Measurements from ENCODE around the gene SLC39A12.

The SLC39A12 gene

GRCh38 chr10:18059826-18060559, 108.3 kb downstream of the SLC39A12 start:
- no peak for DNase-seq (ENCODE audit: low spot score)
- TF ChIP-seq, protein P1, sequence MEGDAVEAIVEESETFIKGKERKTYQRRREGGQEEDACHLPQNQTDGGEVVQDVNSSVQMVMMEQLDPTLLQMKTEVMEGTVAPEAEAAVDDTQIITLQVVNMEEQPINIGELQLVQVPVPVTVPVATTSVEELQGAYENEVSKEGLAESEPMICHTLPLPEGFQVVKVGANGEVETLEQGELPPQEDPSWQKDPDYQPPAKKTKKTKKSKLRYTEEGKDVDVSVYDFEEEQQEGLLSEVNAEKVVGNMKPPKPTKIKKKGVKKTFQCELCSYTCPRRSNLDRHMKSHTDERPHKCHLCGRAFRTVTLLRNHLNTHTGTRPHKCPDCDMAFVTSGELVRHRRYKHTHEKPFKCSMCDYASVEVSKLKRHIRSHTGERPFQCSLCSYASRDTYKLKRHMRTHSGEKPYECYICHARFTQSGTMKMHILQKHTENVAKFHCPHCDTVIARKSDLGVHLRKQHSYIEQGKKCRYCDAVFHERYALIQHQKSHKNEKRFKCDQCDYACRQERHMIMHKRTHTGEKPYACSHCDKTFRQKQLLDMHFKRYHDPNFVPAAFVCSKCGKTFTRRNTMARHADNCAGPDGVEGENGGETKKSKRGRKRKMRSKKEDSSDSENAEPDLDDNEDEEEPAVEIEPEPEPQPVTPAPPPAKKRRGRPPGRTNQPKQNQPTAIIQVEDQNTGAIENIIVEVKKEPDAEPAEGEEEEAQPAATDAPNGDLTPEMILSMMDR (IDR thresholded peaks at IDR 0.05; ENCODE audit: extremely low read depth, missing control alignments): no peak

- TF ChIP-seq, protein P1 (IDR thresholded peaks at IDR 0.05; ENCODE audit: extremely low read depth, missing control alignments): no peak
- no peak for DNase-seq (ENCODE audit: low spot score)
These were observed 115.2 kb downstream of the SLC39A12 start for GRCh38 chr10:18066947-18067346.

DNA sequence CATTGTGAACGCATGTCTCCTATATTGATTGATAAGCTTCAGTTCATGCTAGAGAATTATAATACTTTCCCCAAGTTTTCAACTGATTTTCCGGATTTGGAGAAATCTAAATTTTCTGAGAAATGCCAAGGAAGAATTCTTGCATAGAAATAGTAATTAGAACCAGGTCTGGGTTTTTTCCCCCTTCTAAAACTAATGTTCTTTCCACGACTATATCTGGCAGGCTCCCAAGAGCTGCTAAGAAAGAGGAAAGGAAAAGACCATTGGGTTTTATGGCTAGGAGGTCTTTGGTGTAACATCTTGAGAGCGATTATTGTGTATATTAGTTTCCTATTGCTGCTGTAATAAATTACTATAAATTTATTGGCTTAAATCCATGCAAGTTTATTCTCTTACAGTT, 116.7 kb downstream of the SLC39A12 start:
- TF ChIP-seq, protein P1 (IDR thresholded peaks at IDR 0.05; ENCODE audit: extremely low read depth, missing control alignments): no peak
- no peak for DNase-seq (ENCODE audit: low spot score)

DNA sequence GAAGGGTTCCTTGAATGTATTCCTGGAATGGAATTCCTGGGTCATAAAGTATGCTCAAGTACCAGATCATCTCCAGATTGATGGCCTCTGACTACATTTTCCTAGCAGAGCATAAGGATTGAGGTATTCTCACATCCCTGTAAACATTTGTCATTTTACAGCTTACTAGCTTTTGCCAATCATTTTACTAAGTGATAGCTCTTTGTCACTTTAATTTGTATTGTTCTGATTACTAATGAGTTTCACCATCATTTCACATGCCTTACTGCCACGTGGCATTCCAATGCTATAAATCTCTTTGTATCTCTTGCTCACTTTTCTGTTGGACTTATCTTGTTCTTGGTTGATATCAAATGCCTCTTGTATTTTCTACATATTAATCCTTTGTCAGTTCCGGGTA, 119.9 kb downstream of the SLC39A12 start:
- TF ChIP-seq, protein P1 (IDR thresholded peaks at IDR 0.05; ENCODE audit: extremely low read depth, missing control alignments): no peak
- no peak for DNase-seq (ENCODE audit: low spot score)

DNA sequence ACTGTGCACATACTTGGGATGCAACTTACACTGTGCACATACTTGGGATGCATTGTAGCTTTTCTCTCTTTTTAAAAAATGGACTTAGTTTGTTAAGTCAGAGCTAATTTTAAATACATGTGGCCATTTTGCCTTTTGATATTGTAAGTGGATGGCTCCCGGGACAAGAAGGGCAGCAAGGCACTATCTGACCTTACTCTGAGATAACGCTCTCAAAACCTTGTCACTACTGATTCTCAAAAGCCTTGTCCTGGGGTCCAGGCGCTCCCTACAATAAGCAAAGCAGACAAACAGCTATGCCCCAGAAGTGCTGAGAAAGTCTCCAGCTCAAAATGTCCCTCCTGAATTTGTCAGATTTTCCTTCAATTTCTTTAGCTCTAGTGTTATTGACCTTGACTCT, 121.6 kb downstream of the SLC39A12 start:
- TF ChIP-seq, protein P1 (IDR thresholded peaks at IDR 0.05; ENCODE audit: extremely low read depth, missing control alignments): no peak
- no peak for DNase-seq (ENCODE audit: low spot score)

DNA sequence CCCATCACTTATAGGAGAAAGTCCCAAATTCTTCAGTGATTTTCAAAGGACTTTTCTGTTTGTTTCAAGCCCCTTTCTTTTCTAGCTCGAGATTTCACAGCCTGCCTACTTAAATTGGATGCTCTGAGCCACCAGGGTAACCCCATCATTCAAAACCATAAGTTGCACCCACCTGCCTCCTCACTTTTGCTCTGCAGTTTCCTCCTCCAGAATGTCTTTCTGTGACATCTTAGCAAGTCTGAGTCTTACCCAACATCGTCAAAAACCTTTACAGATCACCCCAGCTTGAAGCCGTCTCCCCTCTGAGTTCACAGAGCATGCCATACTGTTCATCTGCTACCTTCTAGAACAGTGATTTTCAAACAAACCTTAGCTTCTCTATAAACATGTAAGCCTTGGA, 124.2 kb downstream of the SLC39A12 start:
- no peak for DNase-seq (ENCODE audit: low spot score)
- TF ChIP-seq, protein P1 (IDR thresholded peaks at IDR 0.05; ENCODE audit: extremely low read depth, missing control alignments): no peak

- TF ChIP-seq, protein P1 (IDR thresholded peaks at IDR 0.05; ENCODE audit: extremely low read depth, missing control alignments): no peak
- no peak for DNase-seq (ENCODE audit: low spot score)
These were observed 128.1 kb downstream of the SLC39A12 start for GRCh38 chr10:18079665-18080295.
